ENCODE measurements around the gene NCOR2.

GRCh38 chr12:124558313-124558712 is 9.1 kb downstream of the NCOR2 start:
- TF ChIP-seq, protein P1, sequence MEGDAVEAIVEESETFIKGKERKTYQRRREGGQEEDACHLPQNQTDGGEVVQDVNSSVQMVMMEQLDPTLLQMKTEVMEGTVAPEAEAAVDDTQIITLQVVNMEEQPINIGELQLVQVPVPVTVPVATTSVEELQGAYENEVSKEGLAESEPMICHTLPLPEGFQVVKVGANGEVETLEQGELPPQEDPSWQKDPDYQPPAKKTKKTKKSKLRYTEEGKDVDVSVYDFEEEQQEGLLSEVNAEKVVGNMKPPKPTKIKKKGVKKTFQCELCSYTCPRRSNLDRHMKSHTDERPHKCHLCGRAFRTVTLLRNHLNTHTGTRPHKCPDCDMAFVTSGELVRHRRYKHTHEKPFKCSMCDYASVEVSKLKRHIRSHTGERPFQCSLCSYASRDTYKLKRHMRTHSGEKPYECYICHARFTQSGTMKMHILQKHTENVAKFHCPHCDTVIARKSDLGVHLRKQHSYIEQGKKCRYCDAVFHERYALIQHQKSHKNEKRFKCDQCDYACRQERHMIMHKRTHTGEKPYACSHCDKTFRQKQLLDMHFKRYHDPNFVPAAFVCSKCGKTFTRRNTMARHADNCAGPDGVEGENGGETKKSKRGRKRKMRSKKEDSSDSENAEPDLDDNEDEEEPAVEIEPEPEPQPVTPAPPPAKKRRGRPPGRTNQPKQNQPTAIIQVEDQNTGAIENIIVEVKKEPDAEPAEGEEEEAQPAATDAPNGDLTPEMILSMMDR (IDR thresholded peaks at IDR 0.05): no peak
- no peak for TF ChIP-seq POLR2A (IDR thresholded peaks at IDR 0.05)
